Neural progenitor cell (in vitro differentiated cells): ENCODE measurements around the gene CANT1. TPM values are rescaled to one million over a fixed set of nuclear protein-coding genes. Genes with fewer than 3 reads are reported as not detected.

ENCODE experiments used
- DNase-seq: peaks from one replicate; pipeline ENCODE4 v3.0.0-alpha.2; 2016; ENCODE audit warnings: low spot score
- H2AFZ ChIP-seq: fragments of 200-600 bp; sonication (generic); replicated peaks from 2 replicates; pipeline ENCODE4 v1.6.1; 2016; ENCODE audit warnings: antibody characterized with exemption
- H3F3A ChIP-seq: fragments of 200-600 bp; sonication (generic); 2 replicates; pipeline ENCODE4 v1.6.1; 2016; ENCODE audit warnings: antibody characterized with exemption, low read depth
- H3K27ac ChIP-seq: fragments of 200-600 bp; sonication (generic); 2 replicates; pipeline ENCODE4 v1.5.1; 2016; ENCODE audit warnings: mild to moderate bottlenecking
- H3K27me3 ChIP-seq: fragments of 200-600 bp; sonication (generic); 2 replicates; pipeline ENCODE4 v1.6.1; 2016; ENCODE audit warnings: mild to moderate bottlenecking, moderate library complexity
- H3K36me3 ChIP-seq: fragments of 200-600 bp; sonication (generic); 2 replicates; pipeline ENCODE4 v1.5.1; 2016
- H3K4me1 ChIP-seq: fragments of 200-600 bp; sonication (generic); 2 replicates; pipeline ENCODE4 v1.6.1; 2016; ENCODE audit warnings: mixed run types
- H3K4me2 ChIP-seq: fragments of 200-600 bp; sonication (generic); 2 replicates; pipeline ENCODE4 v1.6.1; 2016
- H3K4me3 ChIP-seq: fragments of 200-600 bp; sonication (generic); 2 replicates; pipeline ENCODE4 v1.5.1; 2016
- H3K79me2 ChIP-seq: fragments of 200-600 bp; sonication (generic); 2 replicates; pipeline ENCODE4 v1.6.1; 2016; ENCODE audit warnings: low read depth
- H3K9ac ChIP-seq: fragments of 200-600 bp; sonication (generic); 2 replicates; pipeline ENCODE4 v1.6.1; 2016
- H3K9me3 ChIP-seq: fragments of 200-600 bp; sonication (generic); 2 replicates; pipeline ENCODE4 v1.5.1; 2016; ENCODE audit warnings: low read depth
- H4K20me1 ChIP-seq: fragments of 200-600 bp; sonication (generic); 2 replicates; pipeline ENCODE4 v1.6.1; 2016; ENCODE audit warnings: low read depth
- H3K27ac Mint-ChIP-seq: 3 replicates; pipeline ENCODE4 v1.8.0; 2021; ENCODE audit warnings: mixed read lengths
- H3K27me3 Mint-ChIP-seq: 2 replicates; pipeline ENCODE4 v1.8.0; 2022; ENCODE audit warnings: low read depth, mild to moderate bottlenecking, inconsistent platforms, moderate library complexity, mixed read lengths; ENCODE audit not compliant: insufficient read depth
- H3K36me3 Mint-ChIP-seq: 3 replicates; pipeline ENCODE4 v1.8.0; 2021; ENCODE audit warnings: mixed read lengths
- H3K4me1 Mint-ChIP-seq: 3 replicates; pipeline ENCODE4 v1.8.0; 2021; ENCODE audit warnings: mixed read lengths
- H3K4me3 Mint-ChIP-seq: 3 replicates; pipeline ENCODE4 v1.8.0; 2021; ENCODE audit warnings: mild to moderate bottlenecking, moderate library complexity, mixed read lengths
- H3K9me3 Mint-ChIP-seq: 3 replicates; pipeline ENCODE4 v1.8.0; 2020; ENCODE audit warnings: mixed read lengths
- CTCF ChIP-seq: fragments of 200-600 bp; sonication (generic); IDR thresholded peaks from 2 replicates; pipeline ENCODE4 v1.5.1; 2017; ENCODE audit warnings: antibody characterized with exemption, mild to moderate bottlenecking
- EZH2 ChIP-seq: fragments of 200-600 bp; sonication (generic); IDR thresholded peaks from 2 replicates; pipeline ENCODE4 v1.6.1; 2017; ENCODE audit warnings: antibody characterized with exemption, mild to moderate bottlenecking, moderate library complexity
- EZH2phosphoT487 ChIP-seq: fragments of 200-600 bp; sonication (generic); IDR thresholded peaks from 2 replicates; pipeline ENCODE4 v1.6.1; 2017; ENCODE audit warnings: antibody characterized with exemption
- total RNA-seq: library from RNA; depleted of rRNA; stranded (reverse); fragments of >200 nt; gene quantifications from 2 replicates; pipeline ENCODE4 v1.2.3, GENCODE V29; 2015; ENCODE audit warnings: low replicate concordance

The CANT1 gene
- total RNA-seq, 1 donor from 2014 or later: 24.3 TPM

GRCh38 chr17:78998311-78999055 is 11.1 kb downstream of the CANT1 start:
- Mint-ChIP-seq H3K4me1 (peaks cover 8% of the 10 kb centered on the region), H3K27me3 (peaks cover 3% of the 10 kb centered on the region), H3K36me3 (peaks cover 17% of the 10 kb centered on the region), H3K4me3 (no peak overlapping the region), H3K9me3 (no peaks in the 10 kb centered on the region), H3K27ac (no peak overlapping the region)
- no peaks in the 10 kb centered on the region for H3K79me2 ChIP-seq
- no peaks in the 10 kb centered on the region for H3K9me3 ChIP-seq
- H3K4me2 ChIP-seq: no peak overlapping the region
- H3K9ac ChIP-seq: no peak overlapping the region
- no peak for DNase-seq
- H4K20me1 ChIP-seq: peaks cover 42% of the 10 kb centered on the region
- peaks cover 1% of the 10 kb centered on the region for H3K4me1 ChIP-seq
- H3F3A ChIP-seq: no peaks in the 10 kb centered on the region
- H3K4me3 ChIP-seq: no peak overlapping the region
- H3K27ac ChIP-seq: no peak overlapping the region
- no peak for TF ChIP-seq EZH2
- no peaks in the 10 kb centered on the region for H3K36me3 ChIP-seq
- H2AFZ ChIP-seq: no peak overlapping the region
- no peaks in the 10 kb centered on the region for H3K27me3 ChIP-seq

DNA sequence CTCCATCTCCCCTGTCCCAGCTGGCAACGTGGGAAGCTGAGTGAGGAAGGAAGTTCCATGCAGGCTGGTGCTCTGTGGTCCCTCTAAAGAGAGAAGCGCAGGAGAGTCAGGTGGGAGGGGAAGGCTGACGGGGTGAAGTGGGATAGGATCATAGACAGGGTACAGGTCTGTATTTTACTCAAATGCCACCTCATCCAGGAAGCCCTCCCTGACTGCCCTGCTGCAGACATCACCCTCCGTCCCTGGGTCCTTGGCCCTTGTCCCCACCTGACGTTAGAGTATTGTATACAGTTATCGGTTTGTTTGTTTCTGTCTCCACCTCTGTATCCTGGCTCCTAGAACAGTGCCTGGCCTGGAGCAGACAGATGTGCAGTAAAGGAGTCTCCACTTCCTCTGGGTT is 11.7 kb downstream of the CANT1 start:
- TF ChIP-seq EZH2phosphoT487: no peak
- TF ChIP-seq CTCF: no peak
- no peak for TF ChIP-seq EZH2
- H4K20me1 ChIP-seq: peaks cover 38% of the 10 kb centered on the region

GRCh38 chr17:78997231-78997741 is 12.3 kb downstream of the CANT1 start:
- Histone ChIP-seq H2AFZ (no peak overlapping the region), H3K79me2 (no peaks in the 10 kb centered on the region), H3F3A (no peaks in the 10 kb centered on the region), H3K9ac (no peak overlapping the region), H3K4me2 (no peak overlapping the region), H3K4me3 (no peak overlapping the region), H3K9me3 (no peaks in the 10 kb centered on the region), H4K20me1 (peaks cover 39% of the 10 kb centered on the region), H3K36me3 (no peaks in the 10 kb centered on the region), H3K27ac (no peak overlapping the region), H3K4me1 (no peaks in the 10 kb centered on the region), H3K27me3 (no peaks in the 10 kb centered on the region)
- Mint-ChIP-seq H3K27me3 (peaks cover 3% of the 10 kb centered on the region), H3K4me3 (no peak overlapping the region), H3K4me1 (peaks cover 4% of the 10 kb centered on the region), H3K36me3 (peaks cover 25% of the 10 kb centered on the region), H3K9me3 (no peaks in the 10 kb centered on the region), H3K27ac (peak overlapping the region; percentile 29)
- TF ChIP-seq EZH2phosphoT487 (no peak), EZH2 (no peak), CTCF (no peak)
- no peak for DNase-seq

More for the DNA sequence above, 11.7 kb downstream of the CANT1 start:
- no peaks in the 10 kb centered on the region for H3K4me1 ChIP-seq
- Mint-ChIP-seq H3K4me1 (peaks cover 7% of the 10 kb centered on the region), H3K27ac (no peak overlapping the region), H3K9me3 (no peaks in the 10 kb centered on the region), H3K27me3 (peaks cover 3% of the 10 kb centered on the region), H3K4me3 (no peak overlapping the region), H3K36me3 (peaks cover 22% of the 10 kb centered on the region)
- no peaks in the 10 kb centered on the region for H3K36me3 ChIP-seq
- no peaks in the 10 kb centered on the region for H3F3A ChIP-seq
- no peaks in the 10 kb centered on the region for H3K27me3 ChIP-seq
- no peak overlapping the region for H3K4me3 ChIP-seq
- DNase-seq: no peak
- no peak overlapping the region for H3K27ac ChIP-seq
- no peaks in the 10 kb centered on the region for H3K9me3 ChIP-seq
- H3K4me2 ChIP-seq: no peak overlapping the region
- no peak overlapping the region for H3K9ac ChIP-seq
- H3K79me2 ChIP-seq: no peaks in the 10 kb centered on the region
- H2AFZ ChIP-seq: no peak overlapping the region

DNA sequence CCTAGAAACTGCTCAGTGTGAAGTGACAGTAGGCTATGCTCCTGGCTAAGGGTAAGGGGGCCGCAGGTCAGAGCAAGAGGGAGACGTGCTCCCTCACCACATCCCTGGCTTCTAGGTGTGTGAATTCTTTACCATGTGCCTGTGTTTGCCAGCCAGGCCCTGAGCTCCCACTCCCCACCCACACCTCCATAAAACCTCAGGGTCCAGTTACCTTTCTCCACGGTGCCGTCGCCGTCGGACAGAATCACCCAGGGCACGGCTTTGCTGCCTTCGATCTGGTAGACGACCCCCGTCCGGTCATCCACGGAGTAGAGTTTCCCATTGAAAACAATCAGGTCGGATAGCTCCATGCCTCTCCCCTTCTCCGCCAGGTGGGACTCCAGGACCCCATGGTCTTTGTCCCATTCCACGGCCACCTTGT is 12.8 kb downstream of the CANT1 start:
- H3K27me3 ChIP-seq: no peaks in the 10 kb centered on the region
- no peak overlapping the region for H3K4me3 ChIP-seq
- no peak overlapping the region for H3K27ac ChIP-seq
- Mint-ChIP-seq H3K9me3 (no peaks in the 10 kb centered on the region), H3K36me3 (peaks cover 23% of the 10 kb centered on the region), H3K4me1 (no peaks in the 10 kb centered on the region), H3K27me3 (peaks cover 3% of the 10 kb centered on the region), H3K27ac (peak overlapping the region; percentile 29), H3K4me3 (no peak overlapping the region)
- TF ChIP-seq CTCF: no peak
- TF ChIP-seq EZH2: no peak
- TF ChIP-seq EZH2phosphoT487: no peak
- no peak overlapping the region for H3K4me2 ChIP-seq
- H3K9ac ChIP-seq: no peak overlapping the region
- no peaks in the 10 kb centered on the region for H3K36me3 ChIP-seq
- DNase-seq: no peak
- no peaks in the 10 kb centered on the region for H3K4me1 ChIP-seq
- H3K79me2 ChIP-seq: no peaks in the 10 kb centered on the region
- H3F3A ChIP-seq: no peaks in the 10 kb centered on the region
- H2AFZ ChIP-seq: no peak overlapping the region
- peaks cover 34% of the 10 kb centered on the region for H4K20me1 ChIP-seq
- no peaks in the 10 kb centered on the region for H3K9me3 ChIP-seq
